ENCODE results near the gene COA8.

The COA8 gene

GRCh38 chr14:103532216-103533136 is 30.3 kb upstream of the COA8 start:
- Histone ChIP-seq H4K91ac (ENCODE audit: low read length) (no peak overlapping the region), H2AFZ (ENCODE audit: low read depth, low read length) (no peak overlapping the region), H3K27me3 (ENCODE audit: control insufficient read depth in 1 of 2, insufficient read depth in 1 of 2, low read length in 2 of 2) (no peaks in the 10 kb centered on the region), H3K23ac (ENCODE audit: low read length in 2 of 2) (no peak overlapping the region), H3K14ac (ENCODE audit: low read length in 2 of 2) (no peak overlapping the region), H3K18ac (ENCODE audit: low read depth in 1 of 2, low read length in 2 of 2) (no peak overlapping the region), H3K9me3 (ENCODE audit: control insufficient read depth, low read length) (no peaks in the 10 kb centered on the region), H3K36me3 (ENCODE audit: control insufficient read depth in 1 of 2, insufficient read depth in 2 of 2, low read depth in 1 of 2, low read length in 2 of 2) (peaks cover 18 to 71% of the 10 kb centered on the region in 2 experiments), H3K4me1 (ENCODE audit: control insufficient read depth, insufficient read depth, low read depth, low read length) (peaks cover 50% of the 10 kb centered on the region), H2BK12ac (ENCODE audit: low read length in 2 of 2) (no peak overlapping the region), H2BK120ac (ENCODE audit: low read depth, low read length) (no peak overlapping the region), H2BK15ac (ENCODE audit: low read depth, poor library complexity, severe bottlenecking) (no peak overlapping the region), H3K4me3 (ENCODE audit: insufficient read depth in 1 of 2, low read depth in 1 of 2, low read length in 2 of 2) (no peak overlapping the region), H3K79me1 (replicated peaks; ENCODE audit: low read length, poor library complexity, severe bottlenecking) (peaks cover 34% of the 10 kb centered on the region), H4K8ac (ENCODE audit: low read length) (no peak overlapping the region), H3K4me2 (ENCODE audit: low read length, poor library complexity, severe bottlenecking) (no peak overlapping the region), H2BK5ac (ENCODE audit: low read depth, low read length, poor library complexity, severe bottlenecking) (no peak overlapping the region), H2AK5ac (ENCODE audit: low read length, severe bottlenecking) (no peak overlapping the region), H3K4ac (ENCODE audit: low read depth in 1 of 2, low read length in 2 of 2) (no peak overlapping the region), H3K27ac (ENCODE audit: low read length, poor library complexity, severe bottlenecking) (no peak overlapping the region), H3K9ac (ENCODE audit: low read length) (no peak overlapping the region)
- DNase-seq, result no peak
- 96% methylated on average over 32 of the region's 32 CpGs for WGBS

- Histone ChIP-seq H2AFZ (ENCODE audit: low read depth, low read length) (no peak overlapping the region), H4K91ac (ENCODE audit: low read length) (no peak overlapping the region), H2BK120ac (ENCODE audit: low read depth, low read length) (no peak overlapping the region), H3K27me3 (ENCODE audit: control insufficient read depth in 1 of 2, insufficient read depth in 1 of 2, low read length in 2 of 2) (no peaks in the 10 kb centered on the region), H3K18ac (ENCODE audit: low read depth in 1 of 2, low read length in 2 of 2) (no peak overlapping the region), H3K36me3 (ENCODE audit: control insufficient read depth in 1 of 2, insufficient read depth in 2 of 2, low read depth in 1 of 2, low read length in 2 of 2) (peaks cover 18 to 75% of the 10 kb centered on the region in 2 experiments), H3K14ac (ENCODE audit: low read length in 2 of 2) (no peak overlapping the region), H2BK5ac (ENCODE audit: low read depth, low read length, poor library complexity, severe bottlenecking) (no peak overlapping the region), H2BK15ac (ENCODE audit: low read depth, poor library complexity, severe bottlenecking) (no peak overlapping the region), H3K4me1 (ENCODE audit: control insufficient read depth, insufficient read depth, low read depth, low read length) (peaks cover 46% of the 10 kb centered on the region), H3K23ac (ENCODE audit: low read length in 2 of 2) (no peak overlapping the region), H3K9me3 (ENCODE audit: control insufficient read depth, low read length) (no peaks in the 10 kb centered on the region), H2BK12ac (ENCODE audit: low read length in 2 of 2) (no peak overlapping the region), H3K4me2 (ENCODE audit: low read length, poor library complexity, severe bottlenecking) (no peak overlapping the region), H3K79me1 (replicated peaks; ENCODE audit: low read length, poor library complexity, severe bottlenecking) (peaks cover 33% of the 10 kb centered on the region), H3K27ac (ENCODE audit: low read length, poor library complexity, severe bottlenecking) (no peak overlapping the region), H4K8ac (ENCODE audit: low read length) (no peak overlapping the region), H2AK5ac (ENCODE audit: low read length, severe bottlenecking) (no peak overlapping the region), H3K4ac (ENCODE audit: low read depth in 1 of 2, low read length in 2 of 2) (no peak overlapping the region), H3K4me3 (ENCODE audit: insufficient read depth in 1 of 2, low read depth in 1 of 2, low read length in 2 of 2) (no peak overlapping the region), H3K9ac (ENCODE audit: low read length) (no peak overlapping the region)
- DNase-seq, result no peak
- WGBS, result 92% methylated on average over 23 of the region's 23 CpGs
Measured at GRCh38 chr14:103533137-103533998, 29.4 kb upstream of the COA8 start.

GRCh38 chr14:103533999-103534575 is 28.7 kb upstream of the COA8 start:
- peaks cover 18 to 75% of the 10 kb centered on the region in 2 experiments for H3K36me3 ChIP-seq (ENCODE audit: control insufficient read depth in 1 of 2, insufficient read depth in 2 of 2, low read depth in 1 of 2, low read length in 2 of 2)
- no peak overlapping the region for H2BK5ac ChIP-seq (ENCODE audit: low read depth, low read length, poor library complexity, severe bottlenecking)
- no peaks in the 10 kb centered on the region for H3K9me3 ChIP-seq (ENCODE audit: control insufficient read depth, low read length)
- no peak overlapping the region for H2BK120ac ChIP-seq (ENCODE audit: low read depth, low read length)
- H3K9ac ChIP-seq (ENCODE audit: low read length), result no peak overlapping the region
- no peak overlapping the region for H3K18ac ChIP-seq (ENCODE audit: low read depth in 1 of 2, low read length in 2 of 2)
- H2AFZ ChIP-seq (ENCODE audit: low read depth, low read length), result no peak overlapping the region
- H2BK12ac ChIP-seq (ENCODE audit: low read length in 2 of 2), result no peak overlapping the region
- no peak overlapping the region for H2AK5ac ChIP-seq (ENCODE audit: low read length, severe bottlenecking)
- H4K91ac ChIP-seq (ENCODE audit: low read length), result no peak overlapping the region
- no peak overlapping the region for H3K27ac ChIP-seq (ENCODE audit: low read length, poor library complexity, severe bottlenecking)
- peaks cover 29% of the 10 kb centered on the region for H3K79me1 ChIP-seq (replicated peaks; ENCODE audit: low read length, poor library complexity, severe bottlenecking)
- no peak overlapping the region for H3K4me2 ChIP-seq (ENCODE audit: low read length, poor library complexity, severe bottlenecking)
- H2BK15ac ChIP-seq (ENCODE audit: low read depth, poor library complexity, severe bottlenecking), result no peak overlapping the region
- no peak overlapping the region for H3K4me3 ChIP-seq (ENCODE audit: insufficient read depth in 1 of 2, low read depth in 1 of 2, low read length in 2 of 2)
- 90% methylated on average over 25 of the region's 25 CpGs for WGBS
- no peak overlapping the region for H4K8ac ChIP-seq (ENCODE audit: low read length)
- no peak overlapping the region for H3K23ac ChIP-seq (ENCODE audit: low read length in 2 of 2)
- H3K4ac ChIP-seq (ENCODE audit: low read depth in 1 of 2, low read length in 2 of 2), result no peak overlapping the region
- peaks cover 47% of the 10 kb centered on the region for H3K4me1 ChIP-seq (ENCODE audit: control insufficient read depth, insufficient read depth, low read depth, low read length)
- H3K14ac ChIP-seq (ENCODE audit: low read length in 2 of 2), result no peak overlapping the region
- no peak for DNase-seq
- H3K27me3 ChIP-seq (ENCODE audit: control insufficient read depth in 1 of 2, insufficient read depth in 1 of 2, low read length in 2 of 2), result no peaks in the 10 kb centered on the region

Measured in mesenchymal stem cell (in vitro differentiated cells and primary cell).